OCI-LY1 (cell line): ENCODE measurements around the gene ZNF132.

ENCODE experiments used
- H2AFZ ChIP-seq: fragments of 200-600 bp; sonication (generic), shearing (Covaris generic); 2 replicates; pipeline ENCODE4 v1.6.0; 2014; ENCODE audit warnings: antibody characterized with exemption, mild to moderate bottlenecking, low read length
- H3F3A ChIP-seq: fragments of 200-600 bp; sonication (generic), shearing (Covaris generic); 2 replicates; pipeline ENCODE4 v1.6.0; 2014; ENCODE audit warnings: mild to moderate bottlenecking, antibody characterized with exemption, low read length, moderate library complexity; ENCODE audit not compliant: insufficient read depth
- H3K27ac ChIP-seq: fragments of 200-600 bp; sonication (generic); 2 replicates; pipeline ENCODE4 v1.5.1; 2014; ENCODE audit warnings: low read length, mixed run types, mild to moderate bottlenecking, low read depth; ENCODE audit not compliant: poor library complexity, severe bottlenecking
- H3K27me3 ChIP-seq: fragments of 200-600 bp; sonication (generic); 2 replicates; pipeline ENCODE4 v1.6.0; 2014; ENCODE audit warnings: antibody characterized with exemption, mild to moderate bottlenecking, low read length, moderate library complexity; ENCODE audit not compliant: insufficient read depth
- H3K36me3 ChIP-seq: fragments of 200-600 bp; sonication (generic); 2 replicates; pipeline ENCODE4 v1.6.1; 2014; ENCODE audit warnings: mild to moderate bottlenecking, antibody characterized with exemption, low read length, moderate library complexity, mixed read lengths; ENCODE audit not compliant: insufficient read depth
- H3K4me1 ChIP-seq: fragments of 200-600 bp; sonication (generic); 2 replicates; pipeline ENCODE4 v1.5.1; 2014; ENCODE audit warnings: mild to moderate bottlenecking, low read length, moderate library complexity; ENCODE audit not compliant: insufficient read depth, severe bottlenecking
- H3K4me2 ChIP-seq: fragments of 200-600 bp; sonication (generic), shearing (Covaris generic); 2 replicates; pipeline ENCODE4 v1.6.1; 2014; ENCODE audit warnings: low read length
- H3K4me3 ChIP-seq: fragments of 200-600 bp; sonication (generic); 2 replicates; pipeline ENCODE4 v1.5.1; 2014; ENCODE audit warnings: low read length, low read depth, mild to moderate bottlenecking, mixed read lengths; ENCODE audit not compliant: poor library complexity, severe bottlenecking
- H3K79me2 ChIP-seq: fragments of 200-600 bp; shearing (Covaris generic); 2 replicates; pipeline ENCODE4 v1.6.1; 2016; ENCODE audit warnings: mixed run types, low read length, mixed read lengths; ENCODE audit not compliant: insufficient read depth
- H3K9ac ChIP-seq: fragments of 200-600 bp; sonication (generic), shearing (Covaris generic); 2 replicates; pipeline ENCODE4 v1.6.1; 2014; ENCODE audit warnings: mild to moderate bottlenecking, low read length, mixed read lengths
- H3K9me2 ChIP-seq: fragments of 200-600 bp; sonication (generic), shearing (Covaris generic); 2 replicates; pipeline ENCODE4 v1.6.1; 2014; ENCODE audit warnings: low read depth, mild to moderate bottlenecking, low read length, mixed read lengths
- H3K9me3 ChIP-seq: fragments of 200-600 bp; shearing (Covaris generic); 2 replicates; pipeline ENCODE4 v1.6.1; 2014; ENCODE audit warnings: low read length, mixed read lengths
- H4K20me1 ChIP-seq: fragments of 200-600 bp; sonication (generic), shearing (Covaris generic); 2 replicates; pipeline ENCODE4 v1.6.0; 2016; ENCODE audit warnings: mild to moderate bottlenecking, low read length; ENCODE audit not compliant: insufficient read depth
- EZH2 ChIP-seq: fragments of 200-600 bp; sonication (generic), shearing (Covaris generic); IDR thresholded peaks from 2 replicates; pipeline ENCODE4 v1.8.0; 2017; ENCODE audit warnings: borderline replicate concordance, mixed run types, mild to moderate bottlenecking, antibody characterized with exemption, low read length, moderate library complexity, mixed read lengths
- TF ChIP-seq, protein P1 (sequence below): fragments of 200-600 bp; sonication (generic), shearing (Covaris generic); IDR thresholded peaks from 2 replicates; pipeline ENCODE4 v1.5.1; 2017; ENCODE audit warnings: mild to moderate bottlenecking, antibody characterized with exemption, low read length, moderate library complexity, mixed read lengths

ZNF132 gene

DNA sequence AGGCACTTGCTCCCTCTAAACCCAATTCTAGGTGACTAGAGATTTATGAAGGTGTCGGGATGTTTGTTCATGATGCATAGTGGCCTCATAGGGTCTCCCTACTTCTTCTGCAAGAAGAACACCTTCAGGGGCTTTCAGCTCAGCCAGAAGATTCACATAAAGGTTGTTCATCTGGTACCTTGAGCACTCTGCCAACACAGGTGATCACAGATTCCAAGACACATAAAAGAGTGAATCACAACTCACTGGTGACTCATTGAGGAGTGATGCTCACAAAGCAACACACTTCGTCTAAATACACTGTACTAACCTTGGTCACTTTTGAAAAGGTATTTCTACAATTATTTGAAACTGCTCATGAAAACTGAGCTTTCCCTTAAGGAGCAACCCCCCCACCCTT lies 20.1 kb upstream of the ZNF132 start:
- H3K27ac ChIP-seq = no peak overlapping the region

GRCh38 chr19:58456111-58456510 lies 16.2 kb upstream of the ZNF132 start:
- Histone ChIP-seq H3K9ac (no peak overlapping the region), H3K9me3 (no peaks in the 10 kb centered on the region), H3K27me3 (no peaks in the 10 kb centered on the region), H3K79me2 (no peaks in the 10 kb centered on the region), H4K20me1 (no peaks in the 10 kb centered on the region), H3F3A (no peaks in the 10 kb centered on the region), H3K4me3 (no peak overlapping the region), H3K4me2 (no peak overlapping the region), H3K27ac (no peak overlapping the region), H3K36me3 (peaks cover 36% of the 10 kb centered on the region), H3K4me1 (peaks cover 9% of the 10 kb centered on the region), H2AFZ (no peak overlapping the region), H3K9me2 (no peaks in the 10 kb centered on the region)
- no peak for TF ChIP-seq EZH2
- TF ChIP-seq, protein P1, sequence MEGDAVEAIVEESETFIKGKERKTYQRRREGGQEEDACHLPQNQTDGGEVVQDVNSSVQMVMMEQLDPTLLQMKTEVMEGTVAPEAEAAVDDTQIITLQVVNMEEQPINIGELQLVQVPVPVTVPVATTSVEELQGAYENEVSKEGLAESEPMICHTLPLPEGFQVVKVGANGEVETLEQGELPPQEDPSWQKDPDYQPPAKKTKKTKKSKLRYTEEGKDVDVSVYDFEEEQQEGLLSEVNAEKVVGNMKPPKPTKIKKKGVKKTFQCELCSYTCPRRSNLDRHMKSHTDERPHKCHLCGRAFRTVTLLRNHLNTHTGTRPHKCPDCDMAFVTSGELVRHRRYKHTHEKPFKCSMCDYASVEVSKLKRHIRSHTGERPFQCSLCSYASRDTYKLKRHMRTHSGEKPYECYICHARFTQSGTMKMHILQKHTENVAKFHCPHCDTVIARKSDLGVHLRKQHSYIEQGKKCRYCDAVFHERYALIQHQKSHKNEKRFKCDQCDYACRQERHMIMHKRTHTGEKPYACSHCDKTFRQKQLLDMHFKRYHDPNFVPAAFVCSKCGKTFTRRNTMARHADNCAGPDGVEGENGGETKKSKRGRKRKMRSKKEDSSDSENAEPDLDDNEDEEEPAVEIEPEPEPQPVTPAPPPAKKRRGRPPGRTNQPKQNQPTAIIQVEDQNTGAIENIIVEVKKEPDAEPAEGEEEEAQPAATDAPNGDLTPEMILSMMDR = no peak

More for the DNA sequence above, 20.1 kb upstream of the ZNF132 start:
- Histone ChIP-seq H3K9ac (no peak overlapping the region), H3K9me3 (no peaks in the 10 kb centered on the region), H3K27me3 (no peaks in the 10 kb centered on the region), H3K4me1 (peaks cover 8% of the 10 kb centered on the region), H3K4me3 (no peak overlapping the region), H3F3A (no peaks in the 10 kb centered on the region; the same call in 1 of the 2 replicates), H4K20me1 (no peaks in the 10 kb centered on the region), H2AFZ (no peak overlapping the region), H3K36me3 (peaks cover 24% of the 10 kb centered on the region), H3K79me2 (no peaks in the 10 kb centered on the region), H3K9me2 (no peaks in the 10 kb centered on the region), H3K4me2 (no peak overlapping the region)
- TF ChIP-seq, protein P1 = no peak
- no peak for TF ChIP-seq EZH2

- Histone ChIP-seq H3K4me2 (no peak overlapping the region), H3K9me3 (no peaks in the 10 kb centered on the region), H2AFZ (no peak overlapping the region), H3K36me3 (peaks cover 36% of the 10 kb centered on the region), H3K4me1 (peaks cover 15% of the 10 kb centered on the region), H3K4me3 (no peak overlapping the region), H3K9ac (no peak overlapping the region), H3K27me3 (no peaks in the 10 kb centered on the region), H3K9me2 (no peaks in the 10 kb centered on the region), H4K20me1 (no peaks in the 10 kb centered on the region), H3F3A (no peaks in the 10 kb centered on the region), H3K27ac (no peak overlapping the region), H3K79me2 (no peaks in the 10 kb centered on the region)
- TF ChIP-seq, protein P1 = no peak
- no peak for TF ChIP-seq EZH2
These were observed 15.4 kb upstream of the ZNF132 start for GRCh38 chr19:58455306-58455705.
